Neural cell (in vitro differentiated cells): ENCODE data around the gene CLTCL1. TPM values are rescaled to one million over a fixed set of nuclear protein-coding genes. Genes with fewer than 3 reads are reported as not detected.

Source experiments
- H2AFZ ChIP-seq: fragments of 200-600, 300-800 bp; sonication (generic), shearing (Covaris generic); 2 replicates; pipeline ENCODE4 v1.6.0; 2014; ENCODE audit warnings: low read depth, mild to moderate bottlenecking, antibody characterized with exemption, low read length, moderate library complexity
- H3F3A ChIP-seq: fragments of 200-600 bp; shearing (Covaris generic); 2 replicates; pipeline ENCODE4 v1.6.1; 2016; ENCODE audit warnings: mild to moderate bottlenecking, moderate library complexity, mixed read lengths, antibody characterized with exemption, low read length; ENCODE audit not compliant: insufficient read depth, poor library complexity, severe bottlenecking
- H3K27ac ChIP-seq: fragments of 200-600, 300-800 bp; sonication (generic), shearing (Covaris generic); 2 replicates; pipeline ENCODE4 v1.5.1; 2014; ENCODE audit warnings: mild to moderate bottlenecking, low read length, moderate library complexity
- H3K27me3 ChIP-seq: fragments of 300-800, 200-600 bp; sonication (generic), shearing (Covaris generic); 2 replicates; pipeline ENCODE4 v1.6.0; 2014; ENCODE audit warnings: mild to moderate bottlenecking, low read depth, low read length, moderate library complexity; ENCODE audit not compliant: insufficient read depth
- H3K36me3 ChIP-seq: fragments of 300-800, 200-600 bp; sonication (generic), shearing (Covaris generic); 2 replicates; pipeline ENCODE4 v1.5.1; 2014; ENCODE audit warnings: mild to moderate bottlenecking, antibody characterized with exemption, low read length, moderate library complexity; ENCODE audit not compliant: insufficient read depth
- H3K4me2 ChIP-seq: fragments of 300-800, 200-600 bp; sonication (generic), shearing (Covaris generic); 2 replicates; pipeline ENCODE4 v1.6.0; 2014; ENCODE audit warnings: mild to moderate bottlenecking, low read length
- H3K4me3 ChIP-seq: fragments of 300-800, 200-600 bp; sonication (generic), shearing (Covaris generic); 2 replicates; pipeline ENCODE4 v1.5.1; 2014; ENCODE audit warnings: mild to moderate bottlenecking, low read length, moderate library complexity
- H3K79me2 ChIP-seq: fragments of 200-600 bp; shearing (Covaris generic); replicated peaks from 2 replicates; pipeline ENCODE4 v1.6.0; 2014; ENCODE audit warnings: mild to moderate bottlenecking, low read length, moderate library complexity; ENCODE audit not compliant: insufficient read depth
- H3K9ac ChIP-seq: fragments of 300-800, 200-600 bp; sonication (generic), shearing (Covaris generic); 2 replicates; pipeline ENCODE4 v1.6.1; 2016; ENCODE audit warnings: mild to moderate bottlenecking, low read length, mixed read lengths
- H3K9me2 ChIP-seq: fragments of 200-600 bp; shearing (Covaris generic); 2 replicates; pipeline ENCODE4 v1.6.1; 2016; ENCODE audit warnings: mild to moderate bottlenecking, low read length, mixed read lengths; ENCODE audit not compliant: insufficient read depth
- H3K9me3 ChIP-seq: fragments of 200-600, 300-800 bp; sonication (generic), shearing (Covaris generic); 2 replicates; pipeline ENCODE4 v1.6.1; 2016; ENCODE audit warnings: mild to moderate bottlenecking, mixed run types, low read length, moderate library complexity, mixed read lengths
- H4K20me1 ChIP-seq: fragments of 200-600 bp; shearing (Covaris generic); 2 replicates; pipeline ENCODE4 v1.6.1; 2016; ENCODE audit warnings: mild to moderate bottlenecking, mixed run types; ENCODE audit not compliant: insufficient read depth
- EP300 ChIP-seq: fragments of 450-650 bp; conservative IDR thresholded peaks from 2 replicates; pipeline ENCODE4 v1.6.1; 2014; ENCODE audit warnings: antibody characterized with exemption, mild to moderate bottlenecking, moderate library complexity; ENCODE audit not compliant: poor library complexity, severe bottlenecking
- EZH2 ChIP-seq: fragments of 200-600, 300-800 bp; shearing (Covaris generic), sonication (generic); IDR thresholded peaks from 2 replicates; pipeline ENCODE4 v1.6.1; 2014; ENCODE audit warnings: antibody characterized with exemption, low read length, borderline replicate concordance, mild to moderate bottlenecking; ENCODE audit not compliant: insufficient read depth, poor library complexity, severe bottlenecking
- MXI1 ChIP-seq: fragments of 450-650 bp; conservative IDR thresholded peaks from 2 replicates; pipeline ENCODE4 v1.6.1; 2014; ENCODE audit warnings: antibody characterized with exemption, mild to moderate bottlenecking; ENCODE audit not compliant: poor library complexity, severe bottlenecking
- POLR2AphosphoS5 ChIP-seq: IDR thresholded peaks from 2 replicates; pipeline ENCODE4 v1.6.1; 2012
- RAD21 ChIP-seq: fragments of 450-650 bp; conservative IDR thresholded peaks from 2 replicates; pipeline ENCODE4 v1.6.1; 2014; ENCODE audit warnings: antibody characterized with exemption, mild to moderate bottlenecking, moderate library complexity
- SMC3 ChIP-seq: fragments of 450-650 bp; conservative IDR thresholded peaks from 2 replicates; pipeline ENCODE4 v1.6.1; 2014; ENCODE audit warnings: antibody characterized with exemption, mild to moderate bottlenecking, moderate library complexity; ENCODE audit not compliant: poor library complexity
- TAF1 ChIP-seq: IDR thresholded peaks from 2 replicates; pipeline ENCODE4 v1.6.1; 2012; ENCODE audit warnings: low read depth
- polyA plus RNA-seq: library from polyadenylated mRNA; depleted of rRNA; stranded (reverse); fragments of >200 nt; gene quantifications from 2 replicates; pipeline ENCODE4 v1.2.3, GENCODE V29; 2014
- TF ChIP-seq, protein P1 (sequence below): fragments of 450-650 bp; IDR thresholded peaks from 2 replicates; pipeline ENCODE4 v1.5.1; 2014; ENCODE audit warnings: antibody characterized with exemption, mild to moderate bottlenecking, moderate library complexity; ENCODE audit not compliant: poor library complexity, severe bottlenecking
- TF ChIP-seq, protein P2 (sequence below): IDR thresholded peaks from 2 replicates; pipeline ENCODE4 v1.6.1; 2012; ENCODE audit warnings: borderline replicate concordance

Gene CLTCL1
- polyA plus RNA-seq, 1 donor from 2014 or later = 7.8 TPM

DNA sequence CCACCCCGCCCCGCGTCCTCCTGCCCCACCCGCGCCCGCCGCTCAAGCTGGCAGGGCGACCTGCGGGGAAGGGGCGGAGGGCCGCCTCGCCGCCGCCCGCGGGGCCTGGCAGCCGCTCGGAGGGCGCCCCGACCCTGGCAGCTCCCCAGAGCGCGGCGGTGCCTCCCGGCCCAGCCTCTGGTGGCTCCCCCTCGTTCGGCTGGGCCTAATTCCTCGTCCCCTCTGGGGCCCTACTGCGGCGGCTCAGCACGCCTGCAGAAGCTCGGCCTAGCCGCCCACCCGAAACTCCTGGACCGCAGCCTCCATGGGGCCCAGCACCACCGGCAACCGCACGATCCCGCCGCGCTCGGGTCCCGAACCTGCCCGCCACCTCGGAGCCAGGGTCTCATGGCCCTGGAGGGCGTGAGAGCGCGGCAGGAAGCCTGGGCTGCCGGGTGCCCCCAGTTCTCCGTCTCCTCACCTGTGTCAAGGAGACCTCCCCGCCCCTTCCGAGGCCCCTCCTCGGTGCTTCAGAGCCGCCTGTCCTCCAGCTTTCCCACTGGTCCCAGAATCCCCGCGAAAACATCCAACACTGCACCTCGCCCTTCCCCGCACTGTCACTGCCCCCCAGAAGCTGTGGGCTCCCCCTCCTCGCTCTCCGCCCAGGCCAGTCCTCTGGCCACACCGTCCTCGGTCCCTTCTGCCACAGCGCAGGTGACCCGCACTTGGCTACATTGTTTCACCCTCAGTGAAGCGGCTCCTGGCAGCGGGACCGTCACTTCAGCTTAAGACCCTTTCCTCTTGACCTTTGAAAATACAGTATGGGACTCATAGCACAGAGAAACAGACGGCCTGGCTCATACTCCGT lies 140.8 kb downstream of the CLTCL1 start:
- Histone ChIP-seq H3K27me3 (peaks cover 74% of the 10 kb centered on the region), H4K20me1 (no peaks in the 10 kb centered on the region), H3K4me2 (no peak overlapping the region)

DNA sequence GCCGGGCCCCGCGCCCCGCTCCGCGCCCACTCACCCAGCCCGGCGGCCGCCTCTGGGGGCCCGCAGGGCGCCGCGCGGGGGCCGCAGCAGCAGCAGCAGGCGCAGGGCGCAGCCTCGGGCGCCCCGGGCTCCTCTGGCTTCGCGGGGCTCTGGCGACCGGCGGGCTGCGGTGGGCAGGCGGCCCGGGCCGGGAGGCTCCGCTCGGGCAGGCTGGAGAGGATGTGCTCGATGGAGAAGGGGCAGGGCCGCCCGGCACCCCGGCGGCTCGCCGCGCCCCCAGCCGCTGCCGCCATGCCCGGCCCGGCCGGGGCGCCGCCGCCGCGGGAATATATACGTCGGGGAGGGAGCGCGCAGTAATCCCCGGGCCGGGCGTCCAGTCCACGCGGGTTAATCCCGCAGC lies 141.5 kb downstream of the CLTCL1 start, which contains the start of gene GSC2:
Gene GSC2 (minus strand): TSS at position 302 of the 400 bp plus-strand sequence. CDS start 9 bp downstream, at position 293.
- Histone ChIP-seq H4K20me1 (no peaks in the 10 kb centered on the region), H3K27ac (no peak within 1 kb of the TSS), H3K9me3 (peaks cover 6% of the 10 kb centered on the region), H3K4me2 (no peak within 1 kb of the TSS), H3K9me2 (no peaks in the 10 kb centered on the region), H3K36me3 (no peaks in the 10 kb centered on the region), H3K27me3 (peaks cover 71% of the 10 kb centered on the region), H3F3A (no peaks in the 10 kb centered on the region), H3K4me3 (peak within 1 kb of the TSS; percentile 60), H2AFZ (no peak within 1 kb of the TSS), H3K79me2 (no peaks in the 10 kb centered on the region), H3K9ac (no peak within 1 kb of the TSS)
- TF ChIP-seq EP300 = no peak
- TF ChIP-seq MXI1 = no peak
- TF ChIP-seq EZH2 = no peak
- TF ChIP-seq, protein P1, sequence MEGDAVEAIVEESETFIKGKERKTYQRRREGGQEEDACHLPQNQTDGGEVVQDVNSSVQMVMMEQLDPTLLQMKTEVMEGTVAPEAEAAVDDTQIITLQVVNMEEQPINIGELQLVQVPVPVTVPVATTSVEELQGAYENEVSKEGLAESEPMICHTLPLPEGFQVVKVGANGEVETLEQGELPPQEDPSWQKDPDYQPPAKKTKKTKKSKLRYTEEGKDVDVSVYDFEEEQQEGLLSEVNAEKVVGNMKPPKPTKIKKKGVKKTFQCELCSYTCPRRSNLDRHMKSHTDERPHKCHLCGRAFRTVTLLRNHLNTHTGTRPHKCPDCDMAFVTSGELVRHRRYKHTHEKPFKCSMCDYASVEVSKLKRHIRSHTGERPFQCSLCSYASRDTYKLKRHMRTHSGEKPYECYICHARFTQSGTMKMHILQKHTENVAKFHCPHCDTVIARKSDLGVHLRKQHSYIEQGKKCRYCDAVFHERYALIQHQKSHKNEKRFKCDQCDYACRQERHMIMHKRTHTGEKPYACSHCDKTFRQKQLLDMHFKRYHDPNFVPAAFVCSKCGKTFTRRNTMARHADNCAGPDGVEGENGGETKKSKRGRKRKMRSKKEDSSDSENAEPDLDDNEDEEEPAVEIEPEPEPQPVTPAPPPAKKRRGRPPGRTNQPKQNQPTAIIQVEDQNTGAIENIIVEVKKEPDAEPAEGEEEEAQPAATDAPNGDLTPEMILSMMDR = no peak
- TF ChIP-seq RAD21 = no peak
- no peak for TF ChIP-seq POLR2AphosphoS5
- TF ChIP-seq, protein P2, sequence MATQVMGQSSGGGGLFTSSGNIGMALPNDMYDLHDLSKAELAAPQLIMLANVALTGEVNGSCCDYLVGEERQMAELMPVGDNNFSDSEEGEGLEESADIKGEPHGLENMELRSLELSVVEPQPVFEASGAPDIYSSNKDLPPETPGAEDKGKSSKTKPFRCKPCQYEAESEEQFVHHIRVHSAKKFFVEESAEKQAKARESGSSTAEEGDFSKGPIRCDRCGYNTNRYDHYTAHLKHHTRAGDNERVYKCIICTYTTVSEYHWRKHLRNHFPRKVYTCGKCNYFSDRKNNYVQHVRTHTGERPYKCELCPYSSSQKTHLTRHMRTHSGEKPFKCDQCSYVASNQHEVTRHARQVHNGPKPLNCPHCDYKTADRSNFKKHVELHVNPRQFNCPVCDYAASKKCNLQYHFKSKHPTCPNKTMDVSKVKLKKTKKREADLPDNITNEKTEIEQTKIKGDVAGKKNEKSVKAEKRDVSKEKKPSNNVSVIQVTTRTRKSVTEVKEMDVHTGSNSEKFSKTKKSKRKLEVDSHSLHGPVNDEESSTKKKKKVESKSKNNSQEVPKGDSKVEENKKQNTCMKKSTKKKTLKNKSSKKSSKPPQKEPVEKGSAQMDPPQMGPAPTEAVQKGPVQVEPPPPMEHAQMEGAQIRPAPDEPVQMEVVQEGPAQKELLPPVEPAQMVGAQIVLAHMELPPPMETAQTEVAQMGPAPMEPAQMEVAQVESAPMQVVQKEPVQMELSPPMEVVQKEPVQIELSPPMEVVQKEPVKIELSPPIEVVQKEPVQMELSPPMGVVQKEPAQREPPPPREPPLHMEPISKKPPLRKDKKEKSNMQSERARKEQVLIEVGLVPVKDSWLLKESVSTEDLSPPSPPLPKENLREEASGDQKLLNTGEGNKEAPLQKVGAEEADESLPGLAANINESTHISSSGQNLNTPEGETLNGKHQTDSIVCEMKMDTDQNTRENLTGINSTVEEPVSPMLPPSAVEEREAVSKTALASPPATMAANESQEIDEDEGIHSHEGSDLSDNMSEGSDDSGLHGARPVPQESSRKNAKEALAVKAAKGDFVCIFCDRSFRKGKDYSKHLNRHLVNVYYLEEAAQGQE = no peak
- TF ChIP-seq TAF1 = no peak
- no peak for TF ChIP-seq SMC3

More for the DNA sequence above, 140.8 kb downstream of the CLTCL1 start:
- Histone ChIP-seq H3K9me3 (peaks cover 6% of the 10 kb centered on the region), H3K9me2 (no peaks in the 10 kb centered on the region), H2AFZ (no peak overlapping the region), H3K79me2 (no peaks in the 10 kb centered on the region), H3K9ac (no peak overlapping the region), H3K4me3 (no peak overlapping the region), H3K27ac (no peak overlapping the region), H3K36me3 (no peaks in the 10 kb centered on the region), H3F3A (no peaks in the 10 kb centered on the region)
- TF ChIP-seq, protein P1 = no peak
- no peak for TF ChIP-seq EP300
- peak; percentile 97 for TF ChIP-seq EZH2
- no peak for TF ChIP-seq TAF1
- TF ChIP-seq MXI1 = no peak
